Lower leg skin (tissue), 4 donors: ENCODE results near the gene MTF2. TPM values are rescaled to one million over a fixed set of nuclear protein-coding genes. Genes with fewer than 3 reads are reported as not detected.

Experiments
- DNase-seq, 2 donors: peaks; one replicate each; pipeline ENCODE4 v3.0.0-alpha.2; 2019; ENCODE audit warnings: low spot score in 2 of 2
- H3K4me3 ChIP-seq: fragments of 200-600 bp; sonication (generic); 2 replicates; pipeline ENCODE4 v1.5.1; 2017; ENCODE audit warnings: mild to moderate bottlenecking, low read depth; ENCODE audit not compliant: poor library complexity, severe bottlenecking
- CTCF ChIP-seq, 3 donors: fragments of 450-650 bp; IDR thresholded peaks; one replicate each; pipeline ENCODE4 v1.5.1; 2016; ENCODE audit warnings: antibody characterized with exemption in 3 of 3, mild to moderate bottlenecking in 3 of 3, moderate library complexity in 2 of 3
- POLR2A ChIP-seq, 2 donors: fragments of 450-650 bp; IDR thresholded peaks; one replicate each; pipeline ENCODE4 v1.6.1; 2016 to 2017; ENCODE audit warnings: antibody characterized with exemption in 2 of 2, mild to moderate bottlenecking in 1 of 2, moderate library complexity in 1 of 2
- WGBS, 2 donors: methylation state at CpG; one replicate each; pipeline ENCODE4 v1.1.5; 2018; 5-methylcytosine and 5-hydroxymethylcytosine counted together
- intact Hi-C: fragments of 100-400 bp; cut with DNase I; formaldehyde crosslinking; loops from one replicate; pipeline ENCODE4 v1.15.0; 2023; ENCODE audit warnings: low total_unique reads
- total RNA-seq, 4 donors: library from RNA; depleted of rRNA; stranded (reverse); fragments of >200 nt; gene quantifications; one replicate each; pipeline ENCODE4 v1.1.0, GENCODE V29; 2016

MTF2 gene
- total RNA-seq, 4 donors from 2014 or later = 10.2 to 21.8 (median 16.0) TPM

GRCh38 chr1:93102142-93102541 is 23.1 kb downstream of the MTF2 start:
- no peak for DNase-seq
- H3K4me3 ChIP-seq = no peak overlapping the region
- no peak for TF ChIP-seq CTCF (IDR thresholded peaks at IDR 0.05)
- TF ChIP-seq POLR2A (IDR thresholded peaks at IDR 0.05) = no peak
- 91 to 95% methylated on average over 4 of the region's 4 CpGs for WGBS, 2 donors
- intact Hi-C loops = no loop called here

- intact Hi-C loops = no loop called here
- DNase-seq = no peak
- TF ChIP-seq CTCF (IDR thresholded peaks at IDR 0.05) (no peak), POLR2A (IDR thresholded peaks at IDR 0.05) (no peak)
- no peak overlapping the region for H3K4me3 ChIP-seq
- WGBS, 2 donors = 89% methylated on average over 2 of the region's 2 CpGs
These were observed 27.1 kb downstream of the MTF2 start for GRCh38 chr1:93106226-93106625.

- intact Hi-C loops = no loop called here
- H3K4me3 ChIP-seq = no peak overlapping the region
- TF ChIP-seq CTCF (IDR thresholded peaks at IDR 0.05) = no peak
- TF ChIP-seq POLR2A (IDR thresholded peaks at IDR 0.05) = no peak
- 95 to 98% methylated on average over 4 of the region's 4 CpGs for WGBS, 2 donors
- DNase-seq = no peak
These were observed 28.3 kb downstream of the MTF2 start for GRCh38 chr1:93107395-93107794.

GRCh38 chr1:93108335-93108734 is 29.3 kb downstream of the MTF2 start:
- TF ChIP-seq POLR2A (IDR thresholded peaks at IDR 0.05) (no peak), CTCF (IDR thresholded peaks at IDR 0.05) (no peak)
- DNase-seq = no peak
- intact Hi-C loops = no loop called here

GRCh38 chr1:93109578-93109977 is 30.5 kb downstream of the MTF2 start:
- TF ChIP-seq POLR2A (IDR thresholded peaks at IDR 0.05) (no peak), CTCF (IDR thresholded peaks at IDR 0.05) (no peak)
- WGBS, 2 donors = 98 to 100% methylated on average over 2 of the region's 2 CpGs
- no peak for DNase-seq
- H3K4me3 ChIP-seq = no peak overlapping the region
- intact Hi-C loops = no loop called here

More at GRCh38 chr1:93108335-93108734, 29.3 kb downstream of the MTF2 start:
- 96% methylated on average over 2 of the region's 2 CpGs for WGBS, 2 donors
- no peak overlapping the region for H3K4me3 ChIP-seq

GRCh38 chr1:93111065-93111464 is 32.0 kb downstream of the MTF2 start:
- TF ChIP-seq CTCF (IDR thresholded peaks at IDR 0.05) = no peak
- TF ChIP-seq POLR2A (IDR thresholded peaks at IDR 0.05) = no peak
- intact Hi-C loops = no loop called here
- WGBS, 2 donors = 82 to 85% methylated on average over 1 of the region's 1 CpG

More at GRCh38 chr1:93111065-93111464, 32.0 kb downstream of the MTF2 start:
- no peak overlapping the region for H3K4me3 ChIP-seq
- no peak for DNase-seq
